Astrocyte (in vitro differentiated cells and primary cell): ENCODE data around the gene ALG14.

Experiments used
- CTCF ChIP-seq: IDR thresholded peaks from 2 replicates; pipeline ENCODE4 v1.5.1; 2011; ENCODE audit warnings: low read depth, mild to moderate bottlenecking, inconsistent platforms, low read length, moderate library complexity; ENCODE audit not compliant: insufficient read depth
- EZH2 ChIP-seq: IDR thresholded peaks from 2 replicates; pipeline ENCODE4 v1.6.1; 2012; ENCODE audit warnings: mild to moderate bottlenecking, low read length, inconsistent platforms; ENCODE audit not compliant: insufficient read depth

GRCh38 chr1:94999456-95000131 is 73.2 kb downstream of the ALG14 start:
- TF ChIP-seq CTCF: no peak
- TF ChIP-seq EZH2: no peak
